ENCODE data around the gene ELOVL7.
"Not testable (repeated sequence)": the region's sequence is repeated elsewhere in the genome, so short reads cannot be mapped to it uniquely, and the experiment has no call there.

The ELOVL7 gene

GRCh38 chr5:60792438-60792837 lies 51.6 kb downstream of the ELOVL7 start:
- DNase-seq = no peak

- DNase-seq = no peak
Observed at GRCh38 chr5:60789551-60789950, 54.5 kb downstream of the ELOVL7 start.

GRCh38 chr5:60788863-60789513 lies 55.1 kb downstream of the ELOVL7 start:
- no peak for DNase-seq

GRCh38 chr5:60779466-60779865 lies 64.6 kb downstream of the ELOVL7 start:
- no peak for DNase-seq

- no peak for DNase-seq
Observed at GRCh38 chr5:60776343-60776742, 67.7 kb downstream of the ELOVL7 start.

- DNase-seq = peak; percentile 1
Observed at GRCh38 chr5:60765019-60765709, 78.9 kb downstream of the ELOVL7 start.

- no peak for DNase-seq
Observed at GRCh38 chr5:60763061-60763460, 81.0 kb downstream of the ELOVL7 start.

GRCh38 chr5:60754495-60754894 lies 89.6 kb downstream of the ELOVL7 start:
- DNase-seq = no peak

- no peak for DNase-seq
Observed at GRCh38 chr5:60744682-60745081, 99.4 kb downstream of the ELOVL7 start.

GRCh38 chr5:60743511-60744314 lies 100.4 kb downstream of the ELOVL7 start:
- no peak for DNase-seq

GRCh38 chr5:60740322-60740721 lies 103.7 kb downstream of the ELOVL7 start:
- DNase-seq = no peak

- no peak for DNase-seq
Observed at GRCh38 chr5:60738933-60739332, 105.1 kb downstream of the ELOVL7 start.

- DNase-seq = no peak
Observed at GRCh38 chr5:60738461-60738860, 105.6 kb downstream of the ELOVL7 start.

- DNase-seq = not testable (repeated sequence)
Observed at GRCh38 chr5:60730858-60731257, 113.2 kb downstream of the ELOVL7 start.

- no peak for DNase-seq
Observed at GRCh38 chr5:60727033-60727679, 116.9 kb downstream of the ELOVL7 start.

- DNase-seq = no peak
Observed at GRCh38 chr5:60724126-60724525, 119.9 kb downstream of the ELOVL7 start.

GRCh38 chr5:60722416-60722815 lies 121.7 kb downstream of the ELOVL7 start:
- DNase-seq = peak; percentile 58

- DNase-seq = no peak
Observed at GRCh38 chr5:60719329-60719728, 124.7 kb downstream of the ELOVL7 start.

GRCh38 chr5:60718166-60718892 lies 125.7 kb downstream of the ELOVL7 start:
- DNase-seq = no peak

- peak; percentile 4 for DNase-seq
Observed at GRCh38 chr5:60715201-60715928, 128.7 kb downstream of the ELOVL7 start.

GRCh38 chr5:60712950-60713349 lies 131.1 kb downstream of the ELOVL7 start:
- DNase-seq = no peak

- DNase-seq = not testable (repeated sequence)
Observed at GRCh38 chr5:60711892-60712291, 132.2 kb downstream of the ELOVL7 start.
